ENCODE data around the gene ZMAT2.
"Not testable (repeated sequence)": the region's sequence is repeated elsewhere in the genome, so short reads cannot be mapped to it uniquely, and the experiment has no call there.

DNA sequence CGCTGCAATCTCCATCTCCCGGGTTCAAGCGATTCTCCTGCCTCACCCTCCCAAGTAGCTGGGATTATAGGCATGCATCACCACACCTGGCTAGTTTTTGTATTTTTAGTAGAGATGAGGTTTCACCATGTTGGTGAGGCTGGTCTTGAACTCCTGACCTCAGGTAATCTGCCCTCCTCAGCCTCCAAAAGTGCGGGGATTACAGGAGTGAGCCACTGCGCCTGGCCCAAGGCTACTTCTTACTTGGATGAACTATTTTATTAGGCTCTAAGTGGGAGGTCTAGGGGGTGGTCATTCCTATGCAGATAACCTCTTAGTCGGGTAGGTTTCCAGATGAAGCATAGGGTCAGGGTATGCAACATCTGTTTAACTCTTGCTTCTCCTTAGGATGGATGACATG, 39.9 kb upstream of the ZMAT2 start:
- TF ChIP-seq POLR2A (IDR thresholded peaks at IDR 0.05): not testable (repeated sequence)
- TF ChIP-seq, protein P1, sequence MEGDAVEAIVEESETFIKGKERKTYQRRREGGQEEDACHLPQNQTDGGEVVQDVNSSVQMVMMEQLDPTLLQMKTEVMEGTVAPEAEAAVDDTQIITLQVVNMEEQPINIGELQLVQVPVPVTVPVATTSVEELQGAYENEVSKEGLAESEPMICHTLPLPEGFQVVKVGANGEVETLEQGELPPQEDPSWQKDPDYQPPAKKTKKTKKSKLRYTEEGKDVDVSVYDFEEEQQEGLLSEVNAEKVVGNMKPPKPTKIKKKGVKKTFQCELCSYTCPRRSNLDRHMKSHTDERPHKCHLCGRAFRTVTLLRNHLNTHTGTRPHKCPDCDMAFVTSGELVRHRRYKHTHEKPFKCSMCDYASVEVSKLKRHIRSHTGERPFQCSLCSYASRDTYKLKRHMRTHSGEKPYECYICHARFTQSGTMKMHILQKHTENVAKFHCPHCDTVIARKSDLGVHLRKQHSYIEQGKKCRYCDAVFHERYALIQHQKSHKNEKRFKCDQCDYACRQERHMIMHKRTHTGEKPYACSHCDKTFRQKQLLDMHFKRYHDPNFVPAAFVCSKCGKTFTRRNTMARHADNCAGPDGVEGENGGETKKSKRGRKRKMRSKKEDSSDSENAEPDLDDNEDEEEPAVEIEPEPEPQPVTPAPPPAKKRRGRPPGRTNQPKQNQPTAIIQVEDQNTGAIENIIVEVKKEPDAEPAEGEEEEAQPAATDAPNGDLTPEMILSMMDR (IDR thresholded peaks at IDR 0.05): not testable (repeated sequence)

Measured in thyroid gland (tissue), 4 donors.